OCI-LY1 (cell line): ENCODE measurements around the gene FBXW7.
A peak's percentile ranks its signal among the peaks of the same experiment; 100 is the strongest.

ENCODE experiments used
- H2AFZ ChIP-seq: fragments of 200-600 bp; sonication (generic), shearing (Covaris generic); 2 replicates; pipeline ENCODE4 v1.6.0; 2014; ENCODE audit warnings: antibody characterized with exemption, mild to moderate bottlenecking, low read length
- H3F3A ChIP-seq: fragments of 200-600 bp; sonication (generic), shearing (Covaris generic); 2 replicates; pipeline ENCODE4 v1.6.0; 2014; ENCODE audit warnings: mild to moderate bottlenecking, antibody characterized with exemption, low read length, moderate library complexity; ENCODE audit not compliant: insufficient read depth
- H3K27ac ChIP-seq: fragments of 200-600 bp; sonication (generic); 2 replicates; pipeline ENCODE4 v1.5.1; 2014; ENCODE audit warnings: low read length, mixed run types, mild to moderate bottlenecking, low read depth; ENCODE audit not compliant: poor library complexity, severe bottlenecking
- H3K27me3 ChIP-seq: fragments of 200-600 bp; sonication (generic); 2 replicates; pipeline ENCODE4 v1.6.0; 2014; ENCODE audit warnings: antibody characterized with exemption, mild to moderate bottlenecking, low read length, moderate library complexity; ENCODE audit not compliant: insufficient read depth
- H3K36me3 ChIP-seq: fragments of 200-600 bp; sonication (generic); 2 replicates; pipeline ENCODE4 v1.6.1; 2014; ENCODE audit warnings: mild to moderate bottlenecking, antibody characterized with exemption, low read length, moderate library complexity, mixed read lengths; ENCODE audit not compliant: insufficient read depth
- H3K4me1 ChIP-seq: fragments of 200-600 bp; sonication (generic); 2 replicates; pipeline ENCODE4 v1.5.1; 2014; ENCODE audit warnings: mild to moderate bottlenecking, low read length, moderate library complexity; ENCODE audit not compliant: insufficient read depth, severe bottlenecking
- H3K4me2 ChIP-seq: fragments of 200-600 bp; sonication (generic), shearing (Covaris generic); 2 replicates; pipeline ENCODE4 v1.6.1; 2014; ENCODE audit warnings: low read length
- H3K4me3 ChIP-seq: fragments of 200-600 bp; sonication (generic); 2 replicates; pipeline ENCODE4 v1.5.1; 2014; ENCODE audit warnings: low read length, low read depth, mild to moderate bottlenecking, mixed read lengths; ENCODE audit not compliant: poor library complexity, severe bottlenecking
- H3K79me2 ChIP-seq: fragments of 200-600 bp; shearing (Covaris generic); 2 replicates; pipeline ENCODE4 v1.6.1; 2016; ENCODE audit warnings: mixed run types, low read length, mixed read lengths; ENCODE audit not compliant: insufficient read depth
- H3K9ac ChIP-seq: fragments of 200-600 bp; sonication (generic), shearing (Covaris generic); 2 replicates; pipeline ENCODE4 v1.6.1; 2014; ENCODE audit warnings: mild to moderate bottlenecking, low read length, mixed read lengths
- H3K9me2 ChIP-seq: fragments of 200-600 bp; sonication (generic), shearing (Covaris generic); 2 replicates; pipeline ENCODE4 v1.6.1; 2014; ENCODE audit warnings: low read depth, mild to moderate bottlenecking, low read length, mixed read lengths
- H3K9me3 ChIP-seq: fragments of 200-600 bp; shearing (Covaris generic); 2 replicates; pipeline ENCODE4 v1.6.1; 2014; ENCODE audit warnings: low read length, mixed read lengths
- H4K20me1 ChIP-seq: fragments of 200-600 bp; sonication (generic), shearing (Covaris generic); 2 replicates; pipeline ENCODE4 v1.6.0; 2016; ENCODE audit warnings: mild to moderate bottlenecking, low read length; ENCODE audit not compliant: insufficient read depth
- CTCF ChIP-seq: fragments of 200-600 bp; sonication (generic), shearing (Covaris generic); IDR thresholded peaks from 2 replicates; pipeline ENCODE4 v1.5.1; 2017; ENCODE audit warnings: mild to moderate bottlenecking, antibody characterized with exemption, low read length, moderate library complexity, mixed read lengths
- EZH2 ChIP-seq: fragments of 200-600 bp; sonication (generic), shearing (Covaris generic); IDR thresholded peaks from 2 replicates; pipeline ENCODE4 v1.8.0; 2017; ENCODE audit warnings: borderline replicate concordance, mixed run types, mild to moderate bottlenecking, antibody characterized with exemption, low read length, moderate library complexity, mixed read lengths

Gene FBXW7

GRCh38 chr4:152535903-152536544, at the start of gene FBXW7:
FBXW7 (minus strand) TSS chr4:152536092; CDS start chr4:152411803, 124,289 bp downstream.
- H3K9me2 ChIP-seq: no peaks in the 10 kb centered on the region
- peaks cover 14% of the 10 kb centered on the region for H3K9me3 ChIP-seq
- peak within 1 kb of the TSS; percentile 84 for H3K4me3 ChIP-seq
- peaks cover 40% of the 10 kb centered on the region for H3K36me3 ChIP-seq
- H3K79me2 ChIP-seq: peaks cover 77% of the 10 kb centered on the region
- no peak within 1 kb of the TSS for H2AFZ ChIP-seq
- peak within 1 kb of the TSS; percentile 86 for H3K9ac ChIP-seq
- peak within 1 kb of the TSS; percentile 87 for H3K4me2 ChIP-seq
- no peaks in the 10 kb centered on the region for H4K20me1 ChIP-seq
- TF ChIP-seq EZH2 (no peak), CTCF (no peak)
- no peaks in the 10 kb centered on the region for H3F3A ChIP-seq
- H3K27me3 ChIP-seq: no peaks in the 10 kb centered on the region
- peak within 1 kb of the TSS; percentile 88 for H3K27ac ChIP-seq
- peaks cover 46% of the 10 kb centered on the region for H3K4me1 ChIP-seq

GRCh38 chr4:152585023-152585441, 49.1 kb upstream of the FBXW7 start:
- Histone ChIP-seq H3K79me2 (no peaks in the 10 kb centered on the region), H3K27ac (peak overlapping the region; percentile 65), H2AFZ (peak overlapping the region; percentile 88), H3K9me2 (no peaks in the 10 kb centered on the region), H3K9ac (peak overlapping the region; percentile 44), H3K4me1 (peaks cover 23% of the 10 kb centered on the region), H3K4me2 (peak overlapping the region; percentile 67), H3K36me3 (no peaks in the 10 kb centered on the region), H3K4me3 (peak overlapping the region; percentile 22), H3K9me3 (no peaks in the 10 kb centered on the region), H4K20me1 (no peaks in the 10 kb centered on the region), H3F3A (no peaks in the 10 kb centered on the region), H3K27me3 (no peaks in the 10 kb centered on the region)
- no peak for TF ChIP-seq CTCF
- no peak for TF ChIP-seq EZH2

GRCh38 chr4:152581536-152582160, 45.8 kb upstream of the FBXW7 start:
- Histone ChIP-seq H3K9me2 (no peaks in the 10 kb centered on the region), H3F3A (peaks cover 3% of the 10 kb centered on the region; the same call in 1 of the 2 replicates), H3K79me2 (no peaks in the 10 kb centered on the region), H3K9me3 (no peaks in the 10 kb centered on the region), H4K20me1 (no peaks in the 10 kb centered on the region), H3K4me2 (no peak overlapping the region), H3K9ac (no peak overlapping the region), H3K36me3 (no peaks in the 10 kb centered on the region), H3K27ac (no peak overlapping the region), H3K4me3 (no peak overlapping the region), H2AFZ (no peak overlapping the region), H3K4me1 (peaks cover 35% of the 10 kb centered on the region), H3K27me3 (no peaks in the 10 kb centered on the region)
- no peak for TF ChIP-seq CTCF
- TF ChIP-seq EZH2: no peak
